ENCODE results near the gene GULP1. TPM values are rescaled to one million over a fixed set of nuclear protein-coding genes. Genes with fewer than 3 reads are reported as not detected.

GULP1 gene
- total RNA-seq, 1 experiment from 2014 or later: 76.0 TPM

DNA sequence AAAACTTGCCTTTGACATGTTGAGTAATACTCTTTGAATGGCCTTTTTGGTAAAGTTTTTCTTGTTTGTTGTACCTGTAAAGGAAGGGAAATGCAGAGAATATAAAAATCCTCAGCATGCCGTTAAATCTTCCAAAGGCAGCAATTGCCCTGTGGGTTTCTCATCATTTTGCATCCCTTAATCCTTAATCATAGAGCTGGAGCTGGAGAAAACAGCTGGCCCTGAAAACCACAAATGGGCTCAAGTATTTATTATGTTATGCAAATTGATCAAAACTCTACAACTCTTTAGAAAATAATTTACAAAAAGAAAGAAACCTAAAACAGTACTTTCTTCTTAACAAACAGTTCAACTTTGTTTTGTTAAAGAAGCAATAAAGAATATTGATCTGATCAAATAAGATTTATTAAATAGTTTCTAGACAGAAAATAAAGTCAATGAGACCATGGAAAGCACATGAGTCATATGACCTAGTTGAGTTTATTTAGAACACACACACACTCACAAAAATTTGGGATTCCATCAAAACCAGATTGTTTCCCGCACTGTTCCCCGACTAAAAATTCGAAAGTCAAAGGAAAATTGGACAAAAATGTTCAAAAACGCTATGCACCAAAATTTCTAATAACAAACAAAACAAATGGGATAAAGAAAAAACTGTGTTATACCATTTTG is 309.0 kb downstream of the GULP1 start (continued):
- TF ChIP-seq, protein P1, sequence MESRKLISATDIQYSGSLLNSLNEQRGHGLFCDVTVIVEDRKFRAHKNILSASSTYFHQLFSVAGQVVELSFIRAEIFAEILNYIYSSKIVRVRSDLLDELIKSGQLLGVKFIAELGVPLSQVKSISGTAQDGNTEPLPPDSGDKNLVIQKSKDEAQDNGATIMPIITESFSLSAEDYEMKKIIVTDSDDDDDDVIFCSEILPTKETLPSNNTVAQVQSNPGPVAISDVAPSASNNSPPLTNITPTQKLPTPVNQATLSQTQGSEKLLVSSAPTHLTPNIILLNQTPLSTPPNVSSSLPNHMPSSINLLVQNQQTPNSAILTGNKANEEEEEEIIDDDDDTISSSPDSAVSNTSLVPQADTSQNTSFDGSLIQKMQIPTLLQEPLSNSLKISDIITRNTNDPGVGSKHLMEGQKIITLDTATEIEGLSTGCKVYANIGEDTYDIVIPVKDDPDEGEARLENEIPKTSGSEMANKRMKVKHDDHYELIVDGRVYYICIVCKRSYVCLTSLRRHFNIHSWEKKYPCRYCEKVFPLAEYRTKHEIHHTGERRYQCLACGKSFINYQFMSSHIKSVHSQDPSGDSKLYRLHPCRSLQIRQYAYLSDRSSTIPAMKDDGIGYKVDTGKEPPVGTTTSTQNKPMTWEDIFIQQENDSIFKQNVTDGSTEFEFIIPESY (IDR thresholded peaks at IDR 0.05; ENCODE audit: extremely low read depth, insufficient replicate concordance, low read length): no peak
- TF ChIP-seq, protein P2, sequence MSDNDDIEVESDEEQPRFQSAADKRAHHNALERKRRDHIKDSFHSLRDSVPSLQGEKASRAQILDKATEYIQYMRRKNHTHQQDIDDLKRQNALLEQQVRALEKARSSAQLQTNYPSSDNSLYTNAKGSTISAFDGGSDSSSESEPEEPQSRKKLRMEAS (IDR thresholded peaks at IDR 0.05): no peak
- TF ChIP-seq ELF1 (IDR thresholded peaks at IDR 0.05; ENCODE audit: borderline replicate concordance, low read depth) (no peak), SRF (IDR thresholded peaks at IDR 0.05; ENCODE audit: low read depth) (no peak), TCF7L2 (IDR thresholded peaks at IDR 0.05; ENCODE audit: borderline replicate concordance, extremely low read depth, insufficient read depth, insufficient read length) (no peak), ZFX (IDR thresholded peaks at IDR 0.05) (no peak)

DNA sequence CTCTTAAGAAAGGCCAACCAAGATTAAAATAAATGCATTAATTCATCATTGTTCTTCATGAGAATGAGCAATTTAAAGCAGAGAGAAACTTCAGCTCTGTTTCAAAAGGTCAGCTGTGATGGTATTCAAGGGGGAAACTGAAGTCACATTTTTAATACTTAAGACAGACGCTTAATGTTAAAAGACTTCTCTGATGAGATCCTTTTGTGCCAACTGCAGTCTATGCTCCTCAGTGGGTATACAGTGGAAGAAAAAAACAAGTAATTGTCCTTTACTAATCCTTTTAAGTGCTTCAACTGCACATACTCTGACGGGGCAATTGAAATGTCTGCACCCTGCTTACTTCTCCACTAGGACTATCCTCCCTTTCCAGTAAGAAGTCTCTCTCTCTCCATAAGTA is 309.7 kb downstream of the GULP1 start:
- no peaks in the 10 kb centered on the region for H3K4me1 ChIP-seq (ENCODE audit: control insufficient read depth in 1 of 2, insufficient read depth in 2 of 2, low read length in 2 of 2)
- no peak overlapping the region for H3K27ac ChIP-seq (ENCODE audit: low read depth, low read length)
- DNase-seq (ENCODE audit: low read depth, low spot score) (no peak), ATAC-seq (no peak)
- no peak for TF ChIP-seq RAD21 (IDR thresholded peaks at IDR 0.05; ENCODE audit: low read depth)
- TF ChIP-seq ZNF274 (IDR thresholded peaks at IDR 0.05; ENCODE audit: low read depth, low read length): no peak
- no peak for TF ChIP-seq SP1 (IDR thresholded peaks at IDR 0.05; ENCODE audit: low read depth)
- intact Hi-C loops (cut with micrococcal nuclease): no loop called here
- no peak overlapping the region for H3K4me3 ChIP-seq (replicated peaks in 1 of 2; ENCODE audit: low read depth in 1 of 2, low read length in 2 of 2)
- H3K9me3 ChIP-seq (ENCODE audit: control insufficient read depth in 1 of 2, insufficient read depth in 1 of 2, low read depth in 1 of 2, low read length in 2 of 2): no peaks in the 10 kb centered on the region
- H3K79me2 ChIP-seq (ENCODE audit: insufficient read depth, low read length): no peaks in the 10 kb centered on the region
- no peaks in the 10 kb centered on the region for H3K27me3 ChIP-seq (ENCODE audit: insufficient read depth, low read length)
- no peak overlapping the region for H3K9ac ChIP-seq (ENCODE audit: low read length)
- no peak overlapping the region for H3K4me2 ChIP-seq (ENCODE audit: low read length)
- no peak overlapping the region for H2AFZ ChIP-seq (ENCODE audit: low read depth, low read length, poor library complexity, severe bottlenecking)
- POLR2A ChIA-PET: no interaction called here
- no TSS peak for BruUV-seq (replicated peaks)
- no peaks in the 10 kb centered on the region for H4K20me1 ChIP-seq (ENCODE audit: insufficient read depth)
- H3K36me3 ChIP-seq (ENCODE audit: control insufficient read depth in 1 of 2, insufficient read depth in 2 of 2, low read length in 2 of 2): no peaks in the 10 kb centered on the region
- CTCF ChIA-PET: no interaction called here
- RAD21 ChIA-PET (ENCODE audit: low non-redundant PET in 1 of 2, low total read pairs in 2 of 2, uncharacterized antibody in 2 of 2, unreplicated experiment in 2 of 2): no interaction called here
- no peaks in the 10 kb centered on the region for H3K9me2 ChIP-seq (ENCODE audit: insufficient read depth)
